ENCODE measurements around the gene LSAMP. TPM values are rescaled to one million over a fixed set of nuclear protein-coding genes. Genes with fewer than 3 reads are reported as not detected.

Gene LSAMP
- total RNA-seq, 1 donor from 2014 or later: 16.4 TPM

DNA sequence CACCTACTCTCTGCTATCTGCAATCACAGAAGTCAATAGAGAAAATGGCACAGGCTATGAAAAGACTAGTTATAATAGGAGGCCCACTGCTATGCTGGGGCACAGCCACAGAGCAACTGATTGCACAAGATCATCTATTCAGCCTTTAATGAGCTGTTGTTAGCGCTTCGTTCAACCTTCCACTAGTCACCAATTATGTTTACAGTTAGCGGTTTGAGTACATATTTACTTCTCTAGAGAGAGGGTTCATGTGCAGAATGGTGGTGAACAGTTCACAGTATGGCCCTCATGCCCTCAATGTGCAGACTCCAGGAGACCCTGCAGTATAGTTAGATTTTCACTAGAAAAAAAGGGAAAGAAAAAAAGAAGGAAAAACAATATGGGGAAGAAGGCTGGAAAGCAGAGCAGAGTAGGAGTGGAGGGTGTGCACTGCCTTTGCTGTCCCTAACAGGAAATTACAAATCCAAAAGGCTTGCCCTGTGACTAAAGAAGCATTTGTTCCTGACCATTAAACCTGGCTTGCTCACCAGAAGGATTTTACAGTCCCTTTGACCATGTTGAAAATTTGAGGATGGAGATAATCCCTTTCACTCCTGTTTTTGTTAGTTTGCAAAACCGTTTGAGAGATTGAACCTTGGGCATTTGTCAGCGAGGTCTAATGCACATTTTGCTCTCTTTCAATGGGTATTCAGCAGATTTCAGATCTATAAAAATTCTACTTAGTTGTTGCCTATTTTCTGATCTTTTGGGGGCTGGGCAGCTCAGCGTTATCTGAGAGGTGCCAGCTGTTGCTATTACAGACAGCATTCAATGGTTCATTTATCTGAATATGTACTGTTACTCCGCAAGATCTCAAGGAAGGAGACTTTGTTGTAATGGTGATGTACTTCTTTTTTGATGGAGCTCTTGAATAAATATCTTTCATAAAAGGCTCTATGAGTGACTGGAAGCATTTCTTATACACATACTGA is 296.1 kb downstream of the LSAMP start:
- H4K20me1 ChIP-seq (ENCODE audit: insufficient read depth, low read length): no peaks in the 10 kb centered on the region
- Mint-ChIP-seq H3K36me3 (ENCODE audit: low read depth, unreplicated experiment) (no peaks in the 10 kb centered on the region), H3K9me3 (ENCODE audit: unreplicated experiment) (peaks cover 7% of the 10 kb centered on the region), H3K27me3 (ENCODE audit: low read depth, unreplicated experiment) (no peaks in the 10 kb centered on the region), H3K4me3 (ENCODE audit: unreplicated experiment) (peak overlapping the region; percentile 2), H3K27ac (ENCODE audit: unreplicated experiment) (peak overlapping the region; percentile 81), H3K4me1 (ENCODE audit: low read depth, unreplicated experiment) (peaks cover 31% of the 10 kb centered on the region)
- H3K9me3 ChIP-seq (ENCODE audit: insufficient read depth, low read depth, low read length): no peaks in the 10 kb centered on the region
- no peaks in the 10 kb centered on the region for H3K79me2 ChIP-seq (ENCODE audit: insufficient read depth, low read length)
- H2AFZ ChIP-seq (ENCODE audit: low read depth, low read length): peak overlapping the region; percentile 60
- no peak for TF ChIP-seq EZH2 (IDR thresholded peaks at IDR 0.05; ENCODE audit: insufficient read depth, low read length)
- TF ChIP-seq, protein P1, sequence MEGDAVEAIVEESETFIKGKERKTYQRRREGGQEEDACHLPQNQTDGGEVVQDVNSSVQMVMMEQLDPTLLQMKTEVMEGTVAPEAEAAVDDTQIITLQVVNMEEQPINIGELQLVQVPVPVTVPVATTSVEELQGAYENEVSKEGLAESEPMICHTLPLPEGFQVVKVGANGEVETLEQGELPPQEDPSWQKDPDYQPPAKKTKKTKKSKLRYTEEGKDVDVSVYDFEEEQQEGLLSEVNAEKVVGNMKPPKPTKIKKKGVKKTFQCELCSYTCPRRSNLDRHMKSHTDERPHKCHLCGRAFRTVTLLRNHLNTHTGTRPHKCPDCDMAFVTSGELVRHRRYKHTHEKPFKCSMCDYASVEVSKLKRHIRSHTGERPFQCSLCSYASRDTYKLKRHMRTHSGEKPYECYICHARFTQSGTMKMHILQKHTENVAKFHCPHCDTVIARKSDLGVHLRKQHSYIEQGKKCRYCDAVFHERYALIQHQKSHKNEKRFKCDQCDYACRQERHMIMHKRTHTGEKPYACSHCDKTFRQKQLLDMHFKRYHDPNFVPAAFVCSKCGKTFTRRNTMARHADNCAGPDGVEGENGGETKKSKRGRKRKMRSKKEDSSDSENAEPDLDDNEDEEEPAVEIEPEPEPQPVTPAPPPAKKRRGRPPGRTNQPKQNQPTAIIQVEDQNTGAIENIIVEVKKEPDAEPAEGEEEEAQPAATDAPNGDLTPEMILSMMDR (IDR thresholded peaks at IDR 0.05; ENCODE audit: insufficient read depth, low read depth, low read length): no peak
- H3K27me3 ChIP-seq (ENCODE audit: insufficient read depth, low read length): no peaks in the 10 kb centered on the region
- peak overlapping the region; percentile 34 for H3K4me3 ChIP-seq (ENCODE audit: insufficient read depth, low read depth, low read length)
- DNase-seq (ENCODE audit: low read depth) (peak; percentile 60), FAIRE-seq (no peak)
- H3K36me3 ChIP-seq (ENCODE audit: insufficient read depth, low read length): no peaks in the 10 kb centered on the region
- H3K9ac ChIP-seq (ENCODE audit: low read length): no peak overlapping the region
- H3K4me1 ChIP-seq (ENCODE audit: insufficient read depth, low read length): peaks cover 8% of the 10 kb centered on the region
- H3K27ac ChIP-seq (ENCODE audit: low read depth, low read length): peak overlapping the region; percentile 7
- H3K4me2 ChIP-seq (ENCODE audit: low read length): peak overlapping the region; percentile 71

DNA sequence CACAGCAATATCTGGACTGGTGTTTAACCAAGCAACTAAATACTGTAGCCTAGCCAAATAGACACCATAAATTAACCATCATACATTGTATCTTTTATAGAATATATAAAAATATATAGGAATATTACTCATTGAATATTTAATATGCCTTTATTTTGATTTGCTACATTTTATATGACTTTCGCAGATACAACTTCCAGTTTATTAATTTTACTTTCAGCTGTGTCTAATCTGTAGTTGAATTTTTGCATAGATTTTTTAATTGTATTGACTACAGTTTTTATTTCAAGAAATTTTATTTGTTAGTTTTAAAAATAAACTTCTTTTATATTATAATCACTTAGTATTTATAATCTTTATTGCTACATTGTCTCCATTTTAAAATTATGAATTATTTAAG is 299.7 kb downstream of the LSAMP start:
- DNase-seq (ENCODE audit: low read depth) (no peak), FAIRE-seq (no peak)
- H3K9me3 Mint-ChIP-seq (ENCODE audit: unreplicated experiment): peaks cover 7% of the 10 kb centered on the region
- no peak overlapping the region for H3K4me3 Mint-ChIP-seq (ENCODE audit: unreplicated experiment)
- no peaks in the 10 kb centered on the region for H3K36me3 ChIP-seq (ENCODE audit: insufficient read depth, low read length)
- H3K4me2 ChIP-seq (ENCODE audit: low read length): no peak overlapping the region
- no peaks in the 10 kb centered on the region for H3K9me3 ChIP-seq (ENCODE audit: insufficient read depth, low read depth, low read length)
- no peak overlapping the region for H3K9ac ChIP-seq (ENCODE audit: low read length)
- peaks cover 19% of the 10 kb centered on the region for H3K4me1 Mint-ChIP-seq (ENCODE audit: low read depth, unreplicated experiment)
- no peaks in the 10 kb centered on the region for H3K27me3 Mint-ChIP-seq (ENCODE audit: low read depth, unreplicated experiment)
- no peaks in the 10 kb centered on the region for H3K79me2 ChIP-seq (ENCODE audit: insufficient read depth, low read length)
- H3K27me3 ChIP-seq (ENCODE audit: insufficient read depth, low read length): no peaks in the 10 kb centered on the region
- no peaks in the 10 kb centered on the region for H3K36me3 Mint-ChIP-seq (ENCODE audit: low read depth, unreplicated experiment)
- no peak for TF ChIP-seq EZH2 (IDR thresholded peaks at IDR 0.05; ENCODE audit: insufficient read depth, low read length)
- TF ChIP-seq, protein P1 (IDR thresholded peaks at IDR 0.05; ENCODE audit: insufficient read depth, low read depth, low read length): no peak
- no peak overlapping the region for H3K27ac Mint-ChIP-seq (ENCODE audit: unreplicated experiment)
- H2AFZ ChIP-seq (ENCODE audit: low read depth, low read length): no peak overlapping the region
- H3K4me1 ChIP-seq (ENCODE audit: insufficient read depth, low read length): peaks cover 8% of the 10 kb centered on the region
- H3K4me3 ChIP-seq (ENCODE audit: insufficient read depth, low read depth, low read length): no peak overlapping the region
- H3K27ac ChIP-seq (ENCODE audit: low read depth, low read length): no peak overlapping the region
- no peaks in the 10 kb centered on the region for H4K20me1 ChIP-seq (ENCODE audit: insufficient read depth, low read length)

DNA sequence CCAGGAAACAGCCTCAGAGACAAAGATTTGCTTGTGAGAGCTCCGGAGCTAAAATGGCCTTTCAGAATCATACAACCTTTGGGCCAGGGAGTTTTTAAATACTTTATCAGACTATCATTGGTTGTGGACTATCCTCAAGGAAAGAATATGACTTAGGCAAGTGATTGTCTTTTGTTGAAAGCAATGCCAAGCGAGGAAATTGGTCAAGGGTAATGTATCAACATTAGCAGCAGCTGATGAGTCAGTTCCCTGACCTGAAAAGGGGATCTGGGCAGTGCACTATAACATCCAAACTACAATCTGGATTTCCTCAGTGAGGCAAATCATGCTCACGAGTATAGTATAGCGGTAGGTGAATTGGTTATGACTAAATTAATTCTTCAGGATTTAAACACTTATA is 303.6 kb downstream of the LSAMP start:
- Histone ChIP-seq H4K20me1 (ENCODE audit: insufficient read depth, low read length) (no peaks in the 10 kb centered on the region), H3K9me3 (ENCODE audit: insufficient read depth, low read depth, low read length) (no peaks in the 10 kb centered on the region), H3K4me3 (ENCODE audit: insufficient read depth, low read depth, low read length) (no peak overlapping the region), H3K4me2 (ENCODE audit: low read length) (no peak overlapping the region), H3K9ac (ENCODE audit: low read length) (no peak overlapping the region), H3K27me3 (ENCODE audit: insufficient read depth, low read length) (no peaks in the 10 kb centered on the region), H3K79me2 (ENCODE audit: insufficient read depth, low read length) (no peaks in the 10 kb centered on the region), H2AFZ (ENCODE audit: low read depth, low read length) (no peak overlapping the region), H3K27ac (ENCODE audit: low read depth, low read length) (no peak overlapping the region), H3K4me1 (ENCODE audit: insufficient read depth, low read length) (no peaks in the 10 kb centered on the region), H3K36me3 (ENCODE audit: insufficient read depth, low read length) (no peaks in the 10 kb centered on the region)
- TF ChIP-seq, protein P1 (IDR thresholded peaks at IDR 0.05; ENCODE audit: insufficient read depth, low read depth, low read length): no peak
- no peak for TF ChIP-seq EZH2 (IDR thresholded peaks at IDR 0.05; ENCODE audit: insufficient read depth, low read length)
- Mint-ChIP-seq H3K36me3 (ENCODE audit: low read depth, unreplicated experiment) (no peaks in the 10 kb centered on the region), H3K27me3 (ENCODE audit: low read depth, unreplicated experiment) (no peaks in the 10 kb centered on the region), H3K4me3 (ENCODE audit: unreplicated experiment) (no peak overlapping the region), H3K9me3 (ENCODE audit: unreplicated experiment) (peaks cover 7% of the 10 kb centered on the region), H3K4me1 (ENCODE audit: low read depth, unreplicated experiment) (peaks cover 14% of the 10 kb centered on the region), H3K27ac (ENCODE audit: unreplicated experiment) (no peak overlapping the region)
- FAIRE-seq: no peak
- peak; percentile 46 for DNase-seq (ENCODE audit: low read depth)

Data from astrocyte (in vitro differentiated cells and primary cell).